ENCODE measurements around the gene LMAN2L. TPM values are rescaled to one million over a fixed set of nuclear protein-coding genes. Genes with fewer than 3 reads are reported as not detected.

The LMAN2L gene
- total RNA-seq, 4 donors from 2014 or later, result 10.2 to 21.2 (median 16.8) TPM

DNA sequence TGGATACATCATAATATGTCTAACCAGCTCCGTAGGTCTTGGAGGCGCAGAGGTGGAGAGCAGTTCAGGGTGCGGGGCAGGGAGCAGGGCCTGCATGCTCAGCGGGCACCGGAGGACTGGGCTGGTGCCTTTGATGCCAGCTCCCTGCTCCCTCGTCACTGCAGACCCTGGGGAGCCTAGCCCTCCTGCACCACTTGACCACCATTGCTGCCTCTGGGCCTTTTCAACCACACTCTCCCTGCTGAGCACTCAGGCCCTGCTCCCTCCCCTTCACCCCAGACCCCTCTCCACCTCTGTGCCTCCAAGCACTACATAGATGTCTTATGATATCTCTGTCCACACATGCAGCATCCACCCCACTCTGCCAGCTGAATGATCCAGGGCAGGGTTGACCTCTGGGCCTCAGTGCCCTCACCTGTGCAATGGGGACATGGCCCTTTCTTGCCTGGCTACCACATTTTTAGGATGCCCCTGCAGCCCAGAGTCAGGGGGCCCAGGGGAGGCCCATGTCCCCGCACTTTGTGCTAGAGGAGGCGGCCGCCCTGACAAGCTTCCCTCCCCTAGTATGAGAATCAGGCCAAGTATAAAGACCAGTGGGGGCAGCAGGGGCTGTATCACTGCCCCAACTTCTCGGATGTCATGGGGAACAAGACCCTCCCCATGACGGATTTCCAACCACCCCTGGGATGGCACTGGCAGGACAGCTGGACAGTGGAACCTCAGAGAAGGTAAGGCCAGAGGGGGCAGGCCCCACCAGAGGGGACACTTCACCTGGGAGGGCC lies 51.0 kb downstream of the LMAN2L start:
- Histone ChIP-seq H3K27me3 (peaks cover 0 to 9% of the 10 kb centered on the region in 2 donors), H3K36me3 (no peaks in the 10 kb centered on the region), H3K4me1 (peaks cover 0 to 12% (median 0%) of the 10 kb centered on the region in 4 donors), H3K9me3 (no peaks in the 10 kb centered on the region), H3K27ac (no peak overlapping the region), H3K4me3 (no peak overlapping the region)
- 91 to 94% methylated on average over 11 of the region's 11 CpGs for WGBS, 2 donors
- no peak for DNase-seq (ENCODE audit: low spot score in 2 of 2)
- TF ChIP-seq, protein P1, sequence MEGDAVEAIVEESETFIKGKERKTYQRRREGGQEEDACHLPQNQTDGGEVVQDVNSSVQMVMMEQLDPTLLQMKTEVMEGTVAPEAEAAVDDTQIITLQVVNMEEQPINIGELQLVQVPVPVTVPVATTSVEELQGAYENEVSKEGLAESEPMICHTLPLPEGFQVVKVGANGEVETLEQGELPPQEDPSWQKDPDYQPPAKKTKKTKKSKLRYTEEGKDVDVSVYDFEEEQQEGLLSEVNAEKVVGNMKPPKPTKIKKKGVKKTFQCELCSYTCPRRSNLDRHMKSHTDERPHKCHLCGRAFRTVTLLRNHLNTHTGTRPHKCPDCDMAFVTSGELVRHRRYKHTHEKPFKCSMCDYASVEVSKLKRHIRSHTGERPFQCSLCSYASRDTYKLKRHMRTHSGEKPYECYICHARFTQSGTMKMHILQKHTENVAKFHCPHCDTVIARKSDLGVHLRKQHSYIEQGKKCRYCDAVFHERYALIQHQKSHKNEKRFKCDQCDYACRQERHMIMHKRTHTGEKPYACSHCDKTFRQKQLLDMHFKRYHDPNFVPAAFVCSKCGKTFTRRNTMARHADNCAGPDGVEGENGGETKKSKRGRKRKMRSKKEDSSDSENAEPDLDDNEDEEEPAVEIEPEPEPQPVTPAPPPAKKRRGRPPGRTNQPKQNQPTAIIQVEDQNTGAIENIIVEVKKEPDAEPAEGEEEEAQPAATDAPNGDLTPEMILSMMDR (IDR thresholded peaks at IDR 0.05), result no peak

GRCh38 chr2:96687711-96688640 lies 51.9 kb downstream of the LMAN2L start:
- H3K27ac ChIP-seq, result no peak overlapping the region
- H3K36me3 ChIP-seq, result no peaks in the 10 kb centered on the region
- TF ChIP-seq POLR2A (IDR thresholded peaks at IDR 0.05) (no peak), EP300 (IDR thresholded peaks at IDR 0.05) (no peak)
- TF ChIP-seq, protein P1 (IDR thresholded peaks at IDR 0.05), result no peak
- H3K27me3 ChIP-seq, result peaks cover 0 to 9% of the 10 kb centered on the region in 2 donors
- H3K4me3 ChIP-seq, result no peak overlapping the region
- WGBS, 2 donors, result 80 to 85% methylated on average over 23 to 26 of the region's 27 CpGs
- no peaks in the 10 kb centered on the region for H3K9me3 ChIP-seq
- H3K4me1 ChIP-seq, result peaks cover 0 to 12% (median 0%) of the 10 kb centered on the region in 4 donors
- no peak for DNase-seq (ENCODE audit: low spot score in 2 of 2)

DNA sequence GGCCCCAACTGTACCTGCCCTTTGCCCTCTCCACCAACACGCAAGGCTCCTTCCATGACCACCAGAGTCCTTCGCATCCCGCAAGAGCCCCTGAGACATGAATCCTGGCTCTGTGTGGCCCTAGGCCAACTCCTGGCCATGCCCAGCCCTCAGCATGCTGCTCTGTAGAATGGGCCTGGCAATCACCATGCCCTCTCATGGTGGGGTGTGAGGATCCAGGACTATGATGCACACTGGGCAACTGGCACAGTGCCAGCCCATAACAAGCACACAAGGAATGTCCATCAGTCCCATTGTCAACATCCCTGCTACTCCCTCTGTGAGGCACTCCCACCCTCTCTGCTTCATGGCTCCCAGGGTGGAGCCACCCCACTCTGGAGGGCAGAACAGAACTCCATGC lies 52.6 kb downstream of the LMAN2L start:
- TF ChIP-seq EP300 (IDR thresholded peaks at IDR 0.05), result no peak
- no peak for TF ChIP-seq POLR2A (IDR thresholded peaks at IDR 0.05)
- TF ChIP-seq, protein P1 (IDR thresholded peaks at IDR 0.05), result no peak
- no peak for DNase-seq (ENCODE audit: low spot score in 2 of 2)
- Histone ChIP-seq H3K27me3 (peaks cover 0 to 9% of the 10 kb centered on the region in 2 donors), H3K9me3 (no peaks in the 10 kb centered on the region), H3K36me3 (no peaks in the 10 kb centered on the region), H3K4me3 (no peak overlapping the region), H3K4me1 (peaks cover 0 to 12% (median 0%) of the 10 kb centered on the region in 4 donors), H3K27ac (no peak overlapping the region)
- WGBS, 2 donors, result 89 to 96% methylated on average over 3 of the region's 3 CpGs

DNA sequence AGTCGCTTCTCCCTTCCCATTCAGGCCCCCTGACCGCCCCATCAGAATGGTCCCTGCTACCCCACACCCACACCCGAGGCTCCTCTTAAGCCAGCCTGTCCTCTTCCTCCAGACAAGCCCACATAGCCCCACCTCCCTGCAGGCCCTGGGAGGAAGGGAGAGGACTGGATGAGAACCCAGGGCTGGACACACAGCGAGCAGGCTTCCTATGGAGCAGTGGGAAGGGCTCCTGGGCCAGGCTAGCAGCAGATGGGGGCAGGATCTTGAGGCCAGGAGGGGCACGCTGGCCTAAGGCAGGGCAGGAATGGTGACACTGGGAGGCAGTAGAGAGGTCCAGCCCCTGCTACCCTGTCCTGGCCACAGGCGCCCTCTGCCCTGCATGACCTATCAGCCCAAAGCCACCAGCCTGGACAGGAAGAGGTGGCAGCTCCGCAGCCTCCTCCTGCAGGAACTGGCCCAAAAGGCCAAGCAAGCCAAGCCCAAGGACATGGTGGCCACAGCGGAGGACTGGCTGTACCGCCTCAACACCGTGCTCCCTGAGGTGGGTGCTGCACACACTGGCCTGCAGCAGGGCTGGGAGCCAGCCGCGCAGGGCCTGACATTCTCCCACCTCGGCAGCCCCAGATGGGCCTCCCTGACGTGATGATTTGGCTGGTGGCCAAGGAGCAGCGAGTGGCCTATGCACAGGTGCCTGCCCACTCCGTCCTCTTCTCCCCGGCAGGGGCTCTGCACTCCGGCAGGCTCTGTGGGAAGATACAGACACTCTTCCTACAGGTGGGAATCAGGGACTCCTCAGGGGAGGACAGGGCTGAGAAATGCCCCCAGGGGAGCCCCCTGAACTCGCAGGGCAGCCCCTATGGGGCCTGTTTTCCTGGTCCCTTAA lies 54.0 kb downstream of the LMAN2L start:
- no peaks in the 10 kb centered on the region for H3K9me3 ChIP-seq
- no peak for DNase-seq (ENCODE audit: low spot score in 2 of 2)
- no peak overlapping the region for H3K27ac ChIP-seq
- 44 to 56% methylated on average over 14 to 19 of the region's 19 CpGs for whole genome bisulfite sequencing, 2 donors
- H3K36me3 ChIP-seq, result no peaks in the 10 kb centered on the region
- no peak overlapping the region for H3K4me3 ChIP-seq
- TF ChIP-seq EP300 (IDR thresholded peaks at IDR 0.05) (no peak), POLR2A (IDR thresholded peaks at IDR 0.05) (no peak)
- TF ChIP-seq, protein P1 (IDR thresholded peaks at IDR 0.05), result no peak
- H3K4me1 ChIP-seq, result peaks cover 0 to 12% (median 0%) of the 10 kb centered on the region in 4 donors
- peaks cover 0 to 9% of the 10 kb centered on the region in 2 donors for H3K27me3 ChIP-seq
